Occipital lobe (tissue), 2 donors: ENCODE data around the gene NAGK. TPM values are rescaled to one million over a fixed set of nuclear protein-coding genes. Genes with fewer than 3 reads are reported as not detected.
"Not testable (repeated sequence)": the region's sequence is repeated elsewhere in the genome, so short reads cannot be mapped to it uniquely, and the experiment has no call there.

Experiments used
- DNase-seq: peaks from one replicate; lab custom pipeline; 2025; lab: John Stamatoyannopoulos, UW
- total RNA-seq: library from RNA; depleted of rRNA; stranded (reverse); fragments of >200 nt; gene quantifications from one replicate; pipeline ENCODE4 v1.2.3, GENCODE V29; 2014

Gene NAGK
- total RNA-seq: 34.0 TPM

GRCh38 chr2:71068218-71069035, at the start of gene NAGK:
TSS of gene NAGK (plus strand) at chr2:71068648. CDS start at chr2:71068684, 36 bp downstream.
- peak; percentile 97 for DNase-seq

GRCh38 chr2:71019989-71020388, 48.5 kb upstream of the NAGK start:
- DNase-seq: not testable (repeated sequence)

- not testable (repeated sequence) for DNase-seq
These were observed 47.1 kb upstream of the NAGK start for GRCh38 chr2:71021394-71021793.

GRCh38 chr2:71023553-71024243, 44.8 kb upstream of the NAGK start:
- not testable (repeated sequence) for DNase-seq

GRCh38 chr2:71036296-71036695, 32.2 kb upstream of the NAGK start:
- DNase-seq: not testable (repeated sequence)

- no peak for DNase-seq
These were observed 26.2 kb upstream of the NAGK start for GRCh38 chr2:71042287-71042686.

- DNase-seq: no peak
These were observed 24.7 kb upstream of the NAGK start for GRCh38 chr2:71043531-71044407.

- DNase-seq: no peak
These were observed 23.3 kb upstream of the NAGK start for GRCh38 chr2:71045151-71045550.

- DNase-seq: no peak
These were observed 22.4 kb upstream of the NAGK start for GRCh38 chr2:71045865-71046548.

- no peak for DNase-seq
These were observed 20.4 kb upstream of the NAGK start for GRCh38 chr2:71048096-71048495.

GRCh38 chr2:71049704-71050360, 18.6 kb upstream of the NAGK start:
- DNase-seq: not testable (repeated sequence)

GRCh38 chr2:71055206-71055740, 13.2 kb upstream of the NAGK start:
- DNase-seq: not testable (repeated sequence)

- no peak for DNase-seq
These were observed 8.2 kb upstream of the NAGK start for GRCh38 chr2:71060211-71060610.

GRCh38 chr2:71060871-71061270, 7.6 kb upstream of the NAGK start:
- DNase-seq: peak; percentile 50

GRCh38 chr2:71063216-71063615, 5.2 kb upstream of the NAGK start:
- no peak for DNase-seq

GRCh38 chr2:71064110-71064611, 4.3 kb upstream of the NAGK start:
- no peak for DNase-seq

GRCh38 chr2:71064754-71065621, 3.5 kb upstream of the NAGK start:
- DNase-seq: no peak

- no peak for DNase-seq
These were observed 1.6 kb upstream of the NAGK start for GRCh38 chr2:71066856-71067255.

- no peak for DNase-seq
These were observed 756 bp upstream of the NAGK start for GRCh38 chr2:71067567-71068217.
